ENCODE measurements around the gene ITPR1.

ITPR1 gene

DNA sequence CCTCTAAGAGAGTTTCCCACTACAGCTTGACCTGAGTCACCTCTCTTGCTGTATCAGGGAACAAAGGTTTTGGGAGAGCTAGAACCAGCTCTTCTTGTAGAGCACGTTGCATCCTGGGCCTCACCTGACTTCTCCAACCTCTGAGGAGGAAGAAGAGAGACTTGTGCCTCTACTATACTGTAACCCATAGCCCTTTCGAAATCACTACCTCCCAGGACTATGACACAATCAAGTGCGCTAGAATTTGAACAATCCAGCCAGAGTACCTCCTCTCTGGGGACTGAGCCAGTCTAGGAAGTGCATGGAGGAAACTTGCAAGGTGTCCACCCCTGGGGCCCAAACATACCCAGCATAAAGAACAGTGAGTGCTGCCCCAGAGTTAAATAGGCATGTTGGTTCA is 293.3 kb downstream of the ITPR1 start:
- DNase-seq (ENCODE audit: insufficient read length, low spot score), result no peak
- no peak for FAIRE-seq
- TF ChIP-seq, protein P1, sequence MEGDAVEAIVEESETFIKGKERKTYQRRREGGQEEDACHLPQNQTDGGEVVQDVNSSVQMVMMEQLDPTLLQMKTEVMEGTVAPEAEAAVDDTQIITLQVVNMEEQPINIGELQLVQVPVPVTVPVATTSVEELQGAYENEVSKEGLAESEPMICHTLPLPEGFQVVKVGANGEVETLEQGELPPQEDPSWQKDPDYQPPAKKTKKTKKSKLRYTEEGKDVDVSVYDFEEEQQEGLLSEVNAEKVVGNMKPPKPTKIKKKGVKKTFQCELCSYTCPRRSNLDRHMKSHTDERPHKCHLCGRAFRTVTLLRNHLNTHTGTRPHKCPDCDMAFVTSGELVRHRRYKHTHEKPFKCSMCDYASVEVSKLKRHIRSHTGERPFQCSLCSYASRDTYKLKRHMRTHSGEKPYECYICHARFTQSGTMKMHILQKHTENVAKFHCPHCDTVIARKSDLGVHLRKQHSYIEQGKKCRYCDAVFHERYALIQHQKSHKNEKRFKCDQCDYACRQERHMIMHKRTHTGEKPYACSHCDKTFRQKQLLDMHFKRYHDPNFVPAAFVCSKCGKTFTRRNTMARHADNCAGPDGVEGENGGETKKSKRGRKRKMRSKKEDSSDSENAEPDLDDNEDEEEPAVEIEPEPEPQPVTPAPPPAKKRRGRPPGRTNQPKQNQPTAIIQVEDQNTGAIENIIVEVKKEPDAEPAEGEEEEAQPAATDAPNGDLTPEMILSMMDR (IDR thresholded peaks at IDR 0.05; ENCODE audit: insufficient read depth, missing control alignments), result no peak

DNA sequence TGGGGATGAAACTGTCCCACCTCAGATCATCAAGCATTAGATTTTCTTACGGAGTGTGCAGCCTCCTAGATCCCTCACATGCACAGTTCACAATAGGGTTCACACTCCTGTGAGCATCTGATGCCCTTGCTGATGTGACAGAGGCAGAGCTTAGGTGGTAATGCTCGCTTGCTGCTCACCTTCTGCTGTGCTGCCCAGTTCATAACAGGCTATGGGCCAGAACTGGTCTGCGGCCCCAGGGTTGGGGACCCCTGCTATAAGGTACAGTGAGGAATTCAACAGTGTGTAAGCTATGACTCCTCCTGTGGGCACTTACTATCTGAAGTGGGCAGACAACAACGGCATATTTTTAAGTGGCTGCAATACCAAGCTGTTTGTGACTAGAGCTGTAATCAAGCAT is 298.2 kb downstream of the ITPR1 start:
- no peak for FAIRE-seq
- no peak for DNase-seq (ENCODE audit: insufficient read length, low spot score)
- TF ChIP-seq, protein P1 (IDR thresholded peaks at IDR 0.05; ENCODE audit: insufficient read depth, missing control alignments), result no peak

DNA sequence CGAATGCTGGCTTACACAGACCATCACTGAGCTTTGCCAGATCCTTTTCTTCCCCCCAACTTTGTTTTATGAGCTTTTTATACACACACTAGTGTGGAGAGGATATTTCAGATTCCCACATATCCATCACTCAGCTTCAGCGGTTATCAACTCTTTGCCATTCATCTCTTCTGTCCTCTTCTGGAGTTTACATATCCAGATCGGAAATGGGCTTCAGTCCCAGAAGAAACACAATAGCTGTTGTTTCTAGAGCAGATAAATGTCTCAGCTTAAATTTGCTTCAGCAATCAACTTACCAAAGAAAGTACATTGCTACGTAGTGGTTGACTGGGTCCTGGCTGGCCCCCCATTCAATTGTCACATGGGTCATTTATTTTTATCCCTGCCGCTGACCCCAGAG is 300.2 kb downstream of the ITPR1 start:
- no peak for FAIRE-seq
- TF ChIP-seq, protein P1 (IDR thresholded peaks at IDR 0.05; ENCODE audit: insufficient read depth, missing control alignments), result no peak
- DNase-seq (ENCODE audit: insufficient read length, low spot score), result no peak

DNA sequence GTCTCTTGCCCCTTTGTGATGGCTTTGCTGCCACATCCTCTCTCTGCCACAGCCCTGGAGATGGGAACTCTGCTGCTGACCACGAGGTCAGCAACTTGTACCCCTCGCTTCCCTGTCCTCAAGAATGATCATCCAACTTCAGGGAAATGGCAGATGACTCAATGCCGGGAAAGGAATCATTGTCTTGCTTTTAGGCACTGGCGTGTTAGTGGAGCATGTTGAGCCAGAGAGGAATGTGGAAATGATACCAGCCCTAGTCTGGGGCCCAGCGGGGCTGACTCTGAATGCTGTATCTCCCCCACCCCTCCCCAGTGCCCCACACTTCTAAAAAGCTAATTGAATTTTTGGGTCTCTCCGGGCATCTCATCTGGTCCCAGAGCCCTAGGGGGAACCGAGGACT is 301.2 kb downstream of the ITPR1 start:
- DNase-seq (ENCODE audit: insufficient read length, low spot score) (no peak), FAIRE-seq (no peak)
- TF ChIP-seq, protein P1 (IDR thresholded peaks at IDR 0.05; ENCODE audit: insufficient read depth, missing control alignments), result no peak

DNA sequence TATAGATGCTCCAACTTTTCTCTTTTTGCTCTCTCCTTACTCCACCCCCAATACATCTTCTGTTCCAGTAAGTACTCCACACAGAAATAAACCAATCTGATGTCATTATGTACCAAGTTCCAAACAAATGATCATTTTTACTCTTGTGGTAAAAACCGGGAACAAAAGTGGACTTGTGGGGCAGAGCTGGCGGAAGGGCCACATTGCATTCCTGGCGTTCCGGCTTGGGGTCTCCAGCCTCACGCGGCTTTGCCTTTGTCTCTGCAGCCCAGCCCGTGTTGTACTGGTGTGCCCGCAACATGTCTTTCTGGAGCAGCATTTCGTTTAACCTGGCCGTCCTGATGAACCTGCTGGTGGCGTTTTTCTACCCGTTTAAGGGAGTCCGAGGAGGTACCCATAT is 301.6 kb downstream of the ITPR1 start:
- TF ChIP-seq, protein P1 (IDR thresholded peaks at IDR 0.05; ENCODE audit: insufficient read depth, missing control alignments), result no peak
- FAIRE-seq (no peak), DNase-seq (ENCODE audit: insufficient read length, low spot score) (no peak)

DNA sequence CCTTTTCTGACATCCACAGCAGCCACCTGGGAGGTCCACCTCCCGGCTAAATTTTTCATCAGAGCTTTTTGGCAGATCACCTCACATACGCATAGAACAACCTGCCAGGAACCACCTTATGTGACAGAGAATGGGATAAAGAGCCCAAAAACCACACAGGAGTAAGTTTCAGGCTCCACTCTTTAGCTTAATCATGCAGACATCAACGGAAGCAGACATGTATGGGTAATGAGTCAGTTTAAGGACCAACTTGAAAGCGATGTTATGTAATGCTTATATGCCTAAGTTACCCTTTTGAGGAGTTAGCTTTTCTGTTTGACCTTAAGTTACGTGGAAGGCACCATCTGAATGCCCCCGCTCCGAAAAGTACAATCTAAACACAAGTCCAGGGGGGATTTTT is 302.8 kb downstream of the ITPR1 start:
- TF ChIP-seq, protein P1 (IDR thresholded peaks at IDR 0.05; ENCODE audit: insufficient read depth, missing control alignments), result no peak
- DNase-seq (ENCODE audit: insufficient read length, low spot score) (no peak), FAIRE-seq (no peak)

DNA sequence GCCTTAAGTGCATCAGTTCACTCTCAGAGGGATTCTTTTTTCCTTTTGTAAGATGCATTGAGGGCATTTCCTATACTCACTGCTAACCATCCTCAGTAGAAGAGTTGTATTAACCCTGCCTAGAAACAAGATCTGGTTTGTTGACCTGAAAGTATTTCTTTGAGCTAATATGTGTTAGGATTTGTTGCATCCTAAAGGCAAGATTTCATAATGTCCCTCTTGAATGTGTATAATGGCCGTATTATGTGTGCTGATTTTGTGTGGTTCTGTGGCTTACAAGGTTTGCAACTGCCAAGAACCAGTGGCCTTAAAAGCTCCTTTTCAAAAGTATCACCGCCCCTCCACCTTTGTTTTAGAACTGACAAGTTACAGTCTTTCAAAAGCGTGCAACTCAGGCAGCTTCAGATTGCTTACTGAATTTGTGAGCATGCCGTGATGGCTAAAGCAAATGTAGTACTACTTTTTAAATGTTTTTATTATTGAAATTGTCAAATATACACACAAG is 304.1 kb downstream of the ITPR1 start:
- FAIRE-seq (no peak), DNase-seq (ENCODE audit: insufficient read length, low spot score) (no peak)
- TF ChIP-seq, protein P1 (IDR thresholded peaks at IDR 0.05; ENCODE audit: insufficient read depth, missing control alignments), result no peak

All from D721Med (cell line).